Smooth muscle cell of the coronary artery (primary cell): Measurements from ENCODE around the gene SNX24. TPM values are rescaled to one million over a fixed set of nuclear protein-coding genes. Genes with fewer than 3 reads are reported as not detected.

Source experiments
- total RNA-seq: library from RNA; depleted of rRNA; stranded (reverse); fragments of >200 nt; gene quantifications from 2 replicates; pipeline ENCODE4 v1.2.3, GENCODE V29; 2014; ENCODE audit warnings: low replicate concordance

Gene SNX24
- total RNA-seq, result 12.2 and 23.1 TPM in 2 replicates

GRCh38 chr5:122845229-122846050 lies at the start of gene SNX24:
SNX24 (plus strand) TSS chr5:122845613; CDS start chr5:122845634, 21 bp downstream.

GRCh38 chr5:123036391-123037103 lies 191.1 kb downstream of the SNX24 start, which contains the start of gene PPIC:
PPIC (minus strand) TSS chr5:123036725; CDS start chr5:123036625, 100 bp downstream.

Other genes starting within 250 kb of the SNX24 start
- gene SNX2, start 70.5 kb upstream of the SNX24 start, total RNA-seq, result 52.2 and 109 TPM in 2 replicates
- 82.7 and 131 TPM in 2 replicates for gene PPIC, start 191.1 kb downstream of the SNX24 start, total RNA-seq
- 0.98 and 7.1 TPM in 2 replicates for gene PRDM6, start 243.6 kb downstream of the SNX24 start, total RNA-seq